22Rv1 (cell line): ENCODE measurements around the gene MAN2B2.

Source experiments
- ZFX ChIP-seq: fragments of 450-650 bp; IDR thresholded peaks from 2 replicates; pipeline ENCODE4 v1.6.1; 2017; ENCODE audit warnings: antibody characterized with exemption, borderline replicate concordance
- TF ChIP-seq, protein P1 (sequence below): fragments of 450-650 bp; IDR thresholded peaks from 2 replicates; pipeline ENCODE4 v1.5.1; 2017; ENCODE audit warnings: mild to moderate bottlenecking

DNA sequence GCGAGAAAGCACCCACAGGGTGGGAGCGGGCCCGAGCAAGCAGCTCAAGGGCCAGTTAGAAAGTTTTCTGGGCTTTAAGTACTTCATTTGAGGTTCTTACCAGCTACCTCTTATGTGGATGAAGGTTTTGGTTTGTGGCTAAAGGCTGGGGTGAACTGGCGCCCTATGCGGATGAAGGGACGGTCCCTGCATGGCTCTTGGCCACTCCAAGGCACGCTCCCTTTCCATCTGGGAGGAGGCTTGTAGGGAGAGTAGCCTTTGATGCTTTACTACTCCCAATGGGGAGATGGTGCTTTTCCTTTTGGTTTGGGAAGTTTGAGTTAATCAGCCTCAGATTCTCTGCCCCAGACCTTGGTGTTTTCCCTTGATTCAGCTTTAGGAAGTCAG, 83.2 kb downstream of the MAN2B2 start:
- TF ChIP-seq, protein P1, sequence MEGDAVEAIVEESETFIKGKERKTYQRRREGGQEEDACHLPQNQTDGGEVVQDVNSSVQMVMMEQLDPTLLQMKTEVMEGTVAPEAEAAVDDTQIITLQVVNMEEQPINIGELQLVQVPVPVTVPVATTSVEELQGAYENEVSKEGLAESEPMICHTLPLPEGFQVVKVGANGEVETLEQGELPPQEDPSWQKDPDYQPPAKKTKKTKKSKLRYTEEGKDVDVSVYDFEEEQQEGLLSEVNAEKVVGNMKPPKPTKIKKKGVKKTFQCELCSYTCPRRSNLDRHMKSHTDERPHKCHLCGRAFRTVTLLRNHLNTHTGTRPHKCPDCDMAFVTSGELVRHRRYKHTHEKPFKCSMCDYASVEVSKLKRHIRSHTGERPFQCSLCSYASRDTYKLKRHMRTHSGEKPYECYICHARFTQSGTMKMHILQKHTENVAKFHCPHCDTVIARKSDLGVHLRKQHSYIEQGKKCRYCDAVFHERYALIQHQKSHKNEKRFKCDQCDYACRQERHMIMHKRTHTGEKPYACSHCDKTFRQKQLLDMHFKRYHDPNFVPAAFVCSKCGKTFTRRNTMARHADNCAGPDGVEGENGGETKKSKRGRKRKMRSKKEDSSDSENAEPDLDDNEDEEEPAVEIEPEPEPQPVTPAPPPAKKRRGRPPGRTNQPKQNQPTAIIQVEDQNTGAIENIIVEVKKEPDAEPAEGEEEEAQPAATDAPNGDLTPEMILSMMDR = no peak
- no peak for TF ChIP-seq ZFX
